Neuronal stem cell (in vitro differentiated cells): Measurements from ENCODE around the gene SDC3.

ENCODE experiments used
- DNase-seq: peaks from one replicate; pipeline ENCODE4 v3.0.0-alpha.2; 2013; ENCODE audit warnings: low spot score
- H2AFZ ChIP-seq: one replicate; pipeline ENCODE4 v1.6.1; 2013; ENCODE audit warnings: mild to moderate bottlenecking, low read length, inconsistent platforms
- H2AK5ac ChIP-seq: 2 replicates; pipeline ENCODE4 v1.6.1; 2013; ENCODE audit warnings: low read depth, mild to moderate bottlenecking, inconsistent platforms, low read length, moderate library complexity, mixed read lengths
- H2BK120ac ChIP-seq: 2 replicates; pipeline ENCODE4 v1.6.1; 2013; ENCODE audit warnings: low read depth, mild to moderate bottlenecking, inconsistent platforms, low read length, moderate library complexity, mixed read lengths
- H2BK12ac ChIP-seq: one replicate; pipeline ENCODE4 v1.6.1; 2013; ENCODE audit warnings: low read length, inconsistent platforms
- H2BK15ac ChIP-seq: 2 replicates; pipeline ENCODE4 v1.6.1; 2013; ENCODE audit warnings: mild to moderate bottlenecking, low read length, inconsistent platforms, mixed read lengths
- H2BK5ac ChIP-seq: one replicate; pipeline ENCODE4 v1.6.1; 2013; ENCODE audit warnings: inconsistent platforms, mild to moderate bottlenecking, low read length, moderate library complexity
- H3K14ac ChIP-seq: one replicate; pipeline ENCODE4 v1.6.1; 2013; ENCODE audit warnings: low read length, inconsistent platforms
- H3K18ac ChIP-seq: 2 replicates; pipeline ENCODE4 v1.6.1; 2013; ENCODE audit warnings: low read length, inconsistent platforms
- H3K23ac ChIP-seq: 2 replicates; pipeline ENCODE4 v1.6.1; 2013; ENCODE audit warnings: low read depth, mild to moderate bottlenecking, mixed read lengths, low read length, inconsistent platforms; ENCODE audit not compliant: poor library complexity
- H3K27ac ChIP-seq: replicated peaks from 3 replicates; pipeline ENCODE4 v1.5.1; 2013; ENCODE audit warnings: low read length, inconsistent platforms
- H3K27me3 ChIP-seq, 3 experiments: 2 replicates each; pipeline ENCODE4 v1.6.1; 2013; ENCODE audit warnings: low read length in 3 of 3, mild to moderate bottlenecking in 2 of 3, inconsistent platforms in 1 of 3, low read depth in 1 of 3, mixed read lengths in 1 of 3, moderate library complexity in 1 of 3; ENCODE audit not compliant: control insufficient read depth in 3 of 3, insufficient read depth in 3 of 3
- H3K36me3 ChIP-seq, 2 donors: replicated peaks in 1 of 2; 2 replicates each; pipeline ENCODE4 v1.6.1; 2013; ENCODE audit warnings: low read length in 2 of 2; ENCODE audit not compliant: control insufficient read depth in 2 of 2, insufficient read depth in 2 of 2
- H3K4ac ChIP-seq: 2 replicates; pipeline ENCODE4 v1.6.1; 2013; ENCODE audit warnings: inconsistent platforms, mild to moderate bottlenecking, low read length, moderate library complexity
- H3K4me1 ChIP-seq, 2 donors: 1 replicate in 1 of 2; 2 replicates in 1 of 2; pipeline ENCODE4 v1.6.1; 2013; ENCODE audit warnings: low read length in 2 of 2, low read depth in 1 of 2; ENCODE audit not compliant: control insufficient read depth in 2 of 2, insufficient read depth in 1 of 2
- H3K4me2 ChIP-seq: one replicate; pipeline ENCODE4 v1.6.1; 2013; ENCODE audit warnings: mild to moderate bottlenecking, low read length, inconsistent platforms; ENCODE audit not compliant: insufficient read depth, poor library complexity, severe bottlenecking
- H3K4me3 ChIP-seq, 2 donors: 2 replicates each; pipeline ENCODE4 v1.5.1; 2013; ENCODE audit warnings: low read length in 2 of 2, mild to moderate bottlenecking in 2 of 2, inconsistent platforms in 1 of 2, moderate library complexity in 1 of 2
- H3K79me1 ChIP-seq: one replicate; pipeline ENCODE4 v1.6.1; 2013; ENCODE audit warnings: low read depth, mild to moderate bottlenecking, inconsistent platforms, low read length, moderate library complexity
- H3K9ac ChIP-seq: one replicate; pipeline ENCODE4 v1.6.1; 2013; ENCODE audit warnings: mild to moderate bottlenecking, low read depth, low read length, inconsistent platforms; ENCODE audit not compliant: poor library complexity
- H3K9me3 ChIP-seq, 2 donors: replicated peaks in 1 of 2; 2 replicates each; pipeline versions ENCODE3 to v1.6.1; 2013; ENCODE audit warnings: low read length in 2 of 2, mild to moderate bottlenecking in 2 of 2, inconsistent platforms in 1 of 2, low read depth in 1 of 2, mixed read lengths in 1 of 2, moderate library complexity in 1 of 2; ENCODE audit not compliant: control insufficient read depth in 2 of 2, insufficient read depth in 1 of 2
- H4K8ac ChIP-seq: one replicate; pipeline ENCODE4 v1.6.1; 2013; ENCODE audit warnings: low read depth, mild to moderate bottlenecking, inconsistent platforms, low read length, moderate library complexity
- H4K91ac ChIP-seq: one replicate; pipeline ENCODE4 v1.6.1; 2013; ENCODE audit warnings: low read length, low read depth, mild to moderate bottlenecking, inconsistent platforms; ENCODE audit not compliant: poor library complexity
- WGBS, 2 donors: extraction: QIAGEN DNeasy Blood & Tissue Kit; methylation state at CpG; one replicate each; pipeline ENCODE4 v1.1.7; 2013; ENCODE audit warnings: missing lambda C conversion rate in 2 of 2, mixed read lengths in 1 of 2; ENCODE audit not compliant: insufficient read length in 2 of 2, insufficient replicate concordance in 1 of 2; ENCODE audit errors: extremely low coverage in 2 of 2; 5-methylcytosine and 5-hydroxymethylcytosine counted together

SDC3 gene

DNA sequence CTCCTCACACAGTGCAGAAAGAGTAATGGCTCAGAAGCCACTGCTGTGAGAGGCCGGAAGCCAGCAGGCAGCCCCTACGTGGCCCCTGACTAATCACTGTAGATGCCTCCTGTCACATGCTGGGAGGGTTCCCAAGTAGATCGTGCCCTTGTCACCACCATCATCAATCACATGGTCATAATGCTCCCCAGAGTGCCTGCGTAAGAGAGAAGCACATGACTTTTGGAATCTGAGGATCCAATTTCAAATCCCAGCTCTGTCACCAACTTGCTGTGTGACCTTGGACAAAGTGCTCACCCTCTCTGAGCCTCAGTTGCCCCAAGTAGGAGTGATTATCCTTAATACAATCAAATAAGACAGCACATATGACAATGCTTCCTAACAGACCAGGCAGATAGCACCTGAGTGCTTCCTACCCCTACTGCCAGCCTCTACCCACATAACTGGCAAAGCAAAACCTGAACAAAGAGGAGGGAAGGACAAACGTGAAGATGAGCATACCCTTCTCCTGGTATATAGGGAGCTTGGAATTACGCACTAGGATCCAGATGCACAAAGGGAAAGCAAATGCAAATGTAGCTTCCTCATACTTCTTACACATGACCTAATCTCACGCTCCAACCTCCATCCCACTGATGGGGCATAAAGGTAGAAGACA lies 65.7 kb downstream of the SDC3 start:
- Histone ChIP-seq H3K9ac (no peak overlapping the region), H4K8ac (no peak overlapping the region), H3K18ac (peak overlapping the region; percentile 6), H4K91ac (no peak overlapping the region), H3K27me3 (no peaks in the 10 kb centered on the region), H2AK5ac (peak overlapping the region; percentile 56), H3K27ac (no peak overlapping the region), H3K4me1 (peaks cover 34 to 57% of the 10 kb centered on the region in 2 donors), H3K36me3 (no peaks in the 10 kb centered on the region), H3K79me1 (no peaks in the 10 kb centered on the region), H3K4ac (no peak overlapping the region), H3K23ac (no peak overlapping the region), H2AFZ (no peak overlapping the region), H3K9me3 (no peaks in the 10 kb centered on the region), H2BK5ac (no peak overlapping the region), H3K4me2 (no peak overlapping the region), H2BK12ac (no peak overlapping the region), H2BK120ac (no peak overlapping the region), H3K14ac (no peak overlapping the region), H3K4me3 (no peak overlapping the region), H2BK15ac (peak overlapping the region; percentile 68)
- WGBS, 2 donors, result no CpG with 5 or more reads among the region's 7 CpGs
- DNase-seq, result no peak

DNA sequence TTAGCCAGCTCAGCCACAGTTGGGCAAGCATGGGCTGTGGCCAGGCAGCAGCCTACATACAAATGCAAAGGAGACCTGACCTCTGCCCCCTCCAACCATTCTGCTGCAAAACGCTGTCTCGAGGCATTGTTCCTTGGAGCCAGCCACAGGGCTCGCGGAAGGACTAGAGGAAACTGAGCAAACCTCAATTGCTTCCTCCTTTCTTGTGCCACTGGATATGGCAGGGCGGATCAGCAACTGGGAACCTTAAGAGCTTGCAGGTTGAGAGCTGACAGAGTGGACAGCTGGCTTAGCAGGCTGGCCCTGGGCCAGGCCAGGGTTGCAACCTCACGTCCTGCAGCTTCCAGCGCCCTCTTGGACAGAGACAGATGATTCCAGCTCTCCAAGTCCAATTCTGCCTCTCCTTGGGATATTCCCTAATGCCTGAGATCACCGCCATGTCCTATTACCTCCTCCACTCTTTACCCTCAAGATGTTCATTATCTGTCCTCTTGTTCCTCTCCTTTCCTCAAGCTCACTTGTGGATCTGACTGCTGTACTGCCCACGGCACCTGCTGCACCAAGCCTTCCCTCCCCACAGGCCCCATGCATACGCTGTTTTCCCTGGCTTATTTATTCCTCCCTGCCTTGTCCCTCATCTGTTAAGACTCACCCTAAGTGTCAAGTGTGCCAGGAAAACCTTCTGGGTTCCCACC lies 67.5 kb downstream of the SDC3 start:
- Histone ChIP-seq H3K4ac (no peak overlapping the region), H2AK5ac (peak overlapping the region; percentile 22), H3K79me1 (no peaks in the 10 kb centered on the region), H3K27ac (peak overlapping the region; percentile 38), H3K18ac (peak overlapping the region; percentile 29), H3K9ac (no peak overlapping the region), H3K4me3 (no peak overlapping the region), H3K36me3 (no peaks in the 10 kb centered on the region), H2AFZ (peak overlapping the region; percentile 70), H4K91ac (no peak overlapping the region), H2BK15ac (no peak overlapping the region), H3K4me1 (peaks cover 27 to 43% of the 10 kb centered on the region in 2 donors), H4K8ac (no peak overlapping the region), H3K4me2 (no peak overlapping the region), H2BK120ac (no peak overlapping the region), H3K14ac (no peak overlapping the region), H3K27me3 (no peaks in the 10 kb centered on the region), H3K9me3 (no peaks in the 10 kb centered on the region), H2BK5ac (no peak overlapping the region), H2BK12ac (no peak overlapping the region), H3K23ac (no peak overlapping the region)
- no CpG with 5 or more reads among the region's 10 CpGs for WGBS, 2 donors
- DNase-seq, result peak; percentile 30

DNA sequence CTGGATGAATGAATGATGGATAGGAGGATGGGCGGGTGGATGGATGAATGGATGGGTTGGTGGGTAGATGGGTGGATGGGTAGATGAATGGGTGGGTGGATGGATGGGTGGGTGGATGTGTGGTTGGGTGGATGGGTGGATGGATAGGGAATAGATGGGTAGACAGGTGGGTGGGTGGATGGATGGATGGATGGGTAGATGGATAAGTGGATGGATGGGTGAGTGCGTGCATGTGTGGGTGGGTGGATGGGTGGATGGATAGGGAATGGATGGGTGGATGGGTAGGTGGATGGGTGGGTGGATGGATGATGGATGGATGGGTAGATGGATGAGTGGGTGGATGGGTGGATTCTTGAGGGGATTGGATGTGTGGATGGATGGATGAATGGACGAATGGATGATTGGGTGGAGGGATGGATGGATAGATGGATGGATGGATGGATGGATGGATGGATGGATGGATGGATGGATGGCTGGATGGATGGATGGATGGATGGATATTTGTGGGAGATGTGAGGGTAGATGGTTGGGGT lies 68.7 kb downstream of the SDC3 start:
- Histone ChIP-seq H3K27me3 (no peaks in the 10 kb centered on the region), H3K9me3 (no peaks in the 10 kb centered on the region), H3K4me3 (no peak overlapping the region), H2AFZ (no peak overlapping the region), H3K4ac (no peak overlapping the region), H3K9ac (no peak overlapping the region), H2BK15ac (no peak overlapping the region), H3K4me2 (no peak overlapping the region), H2BK120ac (no peak overlapping the region), H3K23ac (no peak overlapping the region), H3K27ac (no peak overlapping the region), H2AK5ac (no peak overlapping the region), H4K8ac (no peak overlapping the region), H3K36me3 (no peaks in the 10 kb centered on the region), H2BK12ac (no peak overlapping the region), H3K18ac (no peak overlapping the region), H4K91ac (no peak overlapping the region), H2BK5ac (no peak overlapping the region), H3K14ac (no peak overlapping the region), H3K79me1 (no peaks in the 10 kb centered on the region), H3K4me1 (peaks cover 22 to 33% of the 10 kb centered on the region in 2 donors)
- WGBS, 2 donors, result 100% methylated on average over 2 of the region's 3 CpGs; no CpG with 5 or more reads in 1 of the 2 donors
- no peak for DNase-seq

- no peak overlapping the region for H3K27ac ChIP-seq
These were observed 69.6 kb downstream of the SDC3 start for GRCh38 chr1:30838996-30839395.

More at GRCh38 chr1:30838996-30839395, 69.6 kb downstream of the SDC3 start:
- H3K9ac ChIP-seq, result no peak overlapping the region
- H2AK5ac ChIP-seq, result no peak overlapping the region
- no peak overlapping the region for H3K23ac ChIP-seq
- no peak overlapping the region for H3K18ac ChIP-seq
- H2BK120ac ChIP-seq, result no peak overlapping the region
- no peak overlapping the region for H2BK5ac ChIP-seq
- no peak overlapping the region for H3K4me3 ChIP-seq
- no peak overlapping the region for H3K14ac ChIP-seq
- H3K79me1 ChIP-seq, result no peaks in the 10 kb centered on the region
- H2BK12ac ChIP-seq, result no peak overlapping the region
- no peak overlapping the region for H4K91ac ChIP-seq
- peaks cover 15 to 24% of the 10 kb centered on the region in 2 donors for H3K4me1 ChIP-seq
- no peak for DNase-seq
- H3K9me3 ChIP-seq, result no peaks in the 10 kb centered on the region
- no peak overlapping the region for H3K4ac ChIP-seq
- H3K27me3 ChIP-seq, result no peaks in the 10 kb centered on the region
- no peak overlapping the region for H2AFZ ChIP-seq
- no peaks in the 10 kb centered on the region for H3K36me3 ChIP-seq
- no peak overlapping the region for H3K4me2 ChIP-seq
- no peak overlapping the region for H2BK15ac ChIP-seq
- no peak overlapping the region for H4K8ac ChIP-seq
- WGBS, 2 donors, result no CpG with 5 or more reads among the region's 7 CpGs
